Lower leg skin (tissue), 3 donors: Measurements from ENCODE around the gene DENND6A.

ENCODE experiments used
- CTCF ChIP-seq, 3 donors: fragments of 450-650 bp; IDR thresholded peaks; one replicate each; pipeline ENCODE4 v1.5.1; 2016; ENCODE audit warnings: antibody characterized with exemption in 3 of 3, mild to moderate bottlenecking in 3 of 3, moderate library complexity in 2 of 3
- POLR2A ChIP-seq, 2 donors: fragments of 450-650 bp; IDR thresholded peaks; one replicate each; pipeline ENCODE4 v1.6.1; 2016 to 2017; ENCODE audit warnings: antibody characterized with exemption in 2 of 2, mild to moderate bottlenecking in 1 of 2, moderate library complexity in 1 of 2

GRCh38 chr3:57596495-57597126 lies 96.3 kb downstream of the DENND6A start:
- no peak for TF ChIP-seq CTCF (IDR thresholded peaks at IDR 0.05)
- TF ChIP-seq POLR2A (IDR thresholded peaks at IDR 0.05), result no peak
